Astrocyte (in vitro differentiated cells and primary cell): ENCODE data around the gene KDR.

Experiments used
- CTCF ChIP-seq: IDR thresholded peaks from 2 replicates; pipeline ENCODE4 v1.5.1; 2011; ENCODE audit warnings: low read depth, mild to moderate bottlenecking, inconsistent platforms, low read length, moderate library complexity; ENCODE audit not compliant: insufficient read depth
- EZH2 ChIP-seq: IDR thresholded peaks from 2 replicates; pipeline ENCODE4 v1.6.1; 2012; ENCODE audit warnings: mild to moderate bottlenecking, low read length, inconsistent platforms; ENCODE audit not compliant: insufficient read depth

GRCh38 chr4:55111601-55112000 lies 13.8 kb downstream of the KDR start:
- TF ChIP-seq CTCF (no peak), EZH2 (no peak)
